Muscle of arm (tissue), 12 donors: ENCODE data around the gene DCTN2. TPM values are rescaled to one million over a fixed set of nuclear protein-coding genes. Genes with fewer than 3 reads are reported as not detected.
"Not testable (repeated sequence)": the region's sequence is repeated elsewhere in the genome, so short reads cannot be mapped to it uniquely, and the experiment has no call there.

Experiments used
- DNase-seq: peaks from one replicate; pipeline ENCODE4 v3.0.0-alpha.2; 2013
- polyA plus RNA-seq, 12 donors: library from polyadenylated mRNA; unstranded; fragments of 120-200 nt; gene quantifications; one replicate each; pipeline ENCODE4 v1.2.1, GENCODE V29; 2013; ENCODE audit not compliant: insufficient read length in 12 of 12

The DCTN2 gene
- polyA plus RNA-seq, 12 donors: 142 to 314 (median 155) TPM; not detected in 1

GRCh38 chr12:57579677-57580465 is 32.9 kb upstream of the DCTN2 start:
- DNase-seq: no peak

GRCh38 chr12:57579011-57579410 is 32.0 kb upstream of the DCTN2 start:
- no peak for DNase-seq

GRCh38 chr12:57577981-57578758 is 31.2 kb upstream of the DCTN2 start:
- DNase-seq: no peak

GRCh38 chr12:57576613-57577160 is 29.7 kb upstream of the DCTN2 start:
- DNase-seq: no peak

GRCh38 chr12:57575771-57576612 is 29.0 kb upstream of the DCTN2 start:
- no peak for DNase-seq

GRCh38 chr12:57574795-57575194 is 27.8 kb upstream of the DCTN2 start:
- DNase-seq: no peak

- DNase-seq: no peak
Measured at GRCh38 chr12:57571926-57572762, 25.2 kb upstream of the DCTN2 start.

- not testable (repeated sequence) for DNase-seq
Measured at GRCh38 chr12:57570438-57570837, 23.4 kb upstream of the DCTN2 start.

- DNase-seq: no peak
Measured at GRCh38 chr12:57569858-57570257, 22.9 kb upstream of the DCTN2 start.

GRCh38 chr12:57568838-57569237 is 21.8 kb upstream of the DCTN2 start:
- DNase-seq: no peak

GRCh38 chr12:57564178-57564740 is 17.3 kb upstream of the DCTN2 start:
- DNase-seq: no peak

GRCh38 chr12:57563358-57563757 is 16.4 kb upstream of the DCTN2 start:
- DNase-seq: no peak

GRCh38 chr12:57561117-57561516 is 14.1 kb upstream of the DCTN2 start:
- not testable (repeated sequence) for DNase-seq

GRCh38 chr12:57560516-57560915 is 13.5 kb upstream of the DCTN2 start:
- DNase-seq: no peak

GRCh38 chr12:57558864-57559263 is 11.9 kb upstream of the DCTN2 start:
- DNase-seq: no peak

GRCh38 chr12:57554897-57555296 is 7.9 kb upstream of the DCTN2 start:
- DNase-seq: no peak

- no peak for DNase-seq
Measured at GRCh38 chr12:57554453-57554852, 7.5 kb upstream of the DCTN2 start.

- DNase-seq: no peak
Measured at GRCh38 chr12:57553343-57554202, 6.6 kb upstream of the DCTN2 start.

GRCh38 chr12:57552835-57553313 is 5.9 kb upstream of the DCTN2 start:
- DNase-seq: no peak

GRCh38 chr12:57552306-57552651 is 5.3 kb upstream of the DCTN2 start:
- no peak for DNase-seq
